ENCODE results near the gene TCERG1.

Gene TCERG1

GRCh38 chr5:146446861-146447733, at the start of gene TCERG1:
TSS of gene TCERG1 (plus strand) at chr5:146447333. CDS start at chr5:146447350, 17 bp downstream.
- DNase-seq (ENCODE audit: low read depth in 1 of 2, low spot score in 1 of 2) = peak; percentile 90 to 98

- no peak for DNase-seq (ENCODE audit: low read depth in 1 of 2, low spot score in 1 of 2)
Observed at GRCh38 chr5:146398826-146399225, 48.3 kb upstream of the TCERG1 start.

- no peak for DNase-seq (ENCODE audit: low read depth in 1 of 2, low spot score in 1 of 2)
Observed at GRCh38 chr5:146399481-146399880, 47.7 kb upstream of the TCERG1 start.

- DNase-seq (ENCODE audit: low read depth in 1 of 2, low spot score in 1 of 2) = no peak
Observed at GRCh38 chr5:146400201-146400600, 46.9 kb upstream of the TCERG1 start.

- no peak for DNase-seq (ENCODE audit: low read depth in 1 of 2, low spot score in 1 of 2)
Observed at GRCh38 chr5:146401021-146401420, 46.1 kb upstream of the TCERG1 start.

GRCh38 chr5:146402949-146403348, 44.2 kb upstream of the TCERG1 start:
- DNase-seq (ENCODE audit: low read depth in 1 of 2, low spot score in 1 of 2) = no peak

- no peak for DNase-seq (ENCODE audit: low read depth in 1 of 2, low spot score in 1 of 2)
Observed at GRCh38 chr5:146409054-146409671, 38.0 kb upstream of the TCERG1 start.

GRCh38 chr5:146410272-146410671, 36.9 kb upstream of the TCERG1 start:
- no peak for DNase-seq (ENCODE audit: low read depth in 1 of 2, low spot score in 1 of 2)

GRCh38 chr5:146419696-146420095, 27.4 kb upstream of the TCERG1 start:
- no peak for DNase-seq (ENCODE audit: low read depth in 1 of 2, low spot score in 1 of 2)

- no peak for DNase-seq (ENCODE audit: low read depth in 1 of 2, low spot score in 1 of 2)
Observed at GRCh38 chr5:146425023-146425422, 22.1 kb upstream of the TCERG1 start.

- DNase-seq (ENCODE audit: low read depth in 1 of 2, low spot score in 1 of 2) = no peak
Observed at GRCh38 chr5:146426305-146426704, 20.8 kb upstream of the TCERG1 start.

- no peak for DNase-seq (ENCODE audit: low read depth in 1 of 2, low spot score in 1 of 2)
Observed at GRCh38 chr5:146426853-146427618, 20.1 kb upstream of the TCERG1 start.

- DNase-seq (ENCODE audit: low read depth in 1 of 2, low spot score in 1 of 2) = no peak
Observed at GRCh38 chr5:146427619-146427997, 19.5 kb upstream of the TCERG1 start.

GRCh38 chr5:146428658-146429057, 18.5 kb upstream of the TCERG1 start:
- no peak for DNase-seq (ENCODE audit: low read depth in 1 of 2, low spot score in 1 of 2)

- no peak for DNase-seq (ENCODE audit: low read depth in 1 of 2, low spot score in 1 of 2)
Observed at GRCh38 chr5:146440353-146440752, 6.8 kb upstream of the TCERG1 start.

GRCh38 chr5:146440870-146441495, 6.2 kb upstream of the TCERG1 start:
- DNase-seq (ENCODE audit: low read depth in 1 of 2, low spot score in 1 of 2) = no peak

GRCh38 chr5:146441896-146442295, 5.2 kb upstream of the TCERG1 start:
- DNase-seq (ENCODE audit: low read depth in 1 of 2, low spot score in 1 of 2) = no peak

- DNase-seq (ENCODE audit: low read depth in 1 of 2, low spot score in 1 of 2) = peak in 1 of 2 donors; percentile 26
Observed at GRCh38 chr5:146447734-146448380, 724 bp downstream of the TCERG1 start.

- no peak for DNase-seq (ENCODE audit: low read depth in 1 of 2, low spot score in 1 of 2)
Observed at GRCh38 chr5:146448783-146449519, 1.8 kb downstream of the TCERG1 start.

GRCh38 chr5:146450002-146450401, 2.9 kb downstream of the TCERG1 start:
- DNase-seq (ENCODE audit: low read depth in 1 of 2, low spot score in 1 of 2) = no peak
